SK-N-SH (cell line): ENCODE data around the gene BIRC7. TPM values are rescaled to one million over a fixed set of nuclear protein-coding genes. Genes with fewer than 3 reads are reported as not detected.

ENCODE experiments used
- CTCF ChIA-PET: fragments of 300-600, 350-600 bp; formaldehyde crosslinking; extraction: SDS; loops from one replicate; lab custom pipeline; 2021; lab: Yijun Ruan, JAX
- POLR2A ChIA-PET: fragments of 350-600 bp; sonication (Branson Sonifier 250); formaldehyde crosslinking; extraction: SDS; loops from one replicate; lab custom pipeline; 2020; ENCODE audit warnings: antibody characterized with exemption, inconsistent platforms; lab: Yijun Ruan, JAX
- DNase-seq: peaks from one replicate; pipeline ENCODE4 v3.0.0; 2012
- H2AFZ ChIP-seq: fragments of 200-600 bp; sonication (generic); 2 replicates; pipeline ENCODE4 v1.8.1; 2016; ENCODE audit warnings: antibody characterized with exemption, mild to moderate bottlenecking, low read depth
- H3F3A ChIP-seq: fragments of 200-600 bp; sonication (generic); replicated peaks from 2 replicates; pipeline ENCODE3; 2016; ENCODE audit warnings: antibody characterized with exemption, mild to moderate bottlenecking; ENCODE audit not compliant: insufficient read depth
- H3K27ac ChIP-seq, 2 experiments: fragments of 200-500 bp in 1 of 2; fragments of 200-600 bp in 1 of 2; sonication (Bioruptor generic) in 1 of 2; sonication (generic), shearing (Covaris generic) in 1 of 2; 2 replicates each; pipeline versions ENCODE4 v1.5.1 to v1.6.1; 2014 to 2016; ENCODE audit warnings: low read depth in 2 of 2, inconsistent platforms in 1 of 2, low read length in 1 of 2, mild to moderate bottlenecking in 1 of 2, mixed read lengths in 1 of 2
- H3K27me3 ChIP-seq: fragments of 200-600 bp; sonication (generic), shearing (Covaris generic); 2 replicates; pipeline ENCODE4 v1.6.1; 2016; ENCODE audit warnings: mixed run types; ENCODE audit not compliant: insufficient read depth
- H3K36me3 ChIP-seq, 2 experiments: fragments of 200-500 bp in 1 of 2; fragments of 200-600 bp in 1 of 2; sonication (Bioruptor generic) in 1 of 2; sonication (generic) in 1 of 2; replicated peaks in 1 of 2; 2 replicates each; pipeline versions ENCODE3 to v1.5.1; 2014 to 2016; ENCODE audit warnings: low read length in 1 of 2, mild to moderate bottlenecking in 1 of 2; ENCODE audit not compliant: insufficient read depth in 2 of 2, control insufficient read depth in 1 of 2
- H3K4me1 ChIP-seq, 2 experiments: fragments of 200-500 bp in 1 of 2; fragments of 200-600 bp in 1 of 2; sonication (Bioruptor generic) in 1 of 2; sonication (generic), shearing (Covaris generic) in 1 of 2; 2 replicates each; pipeline versions ENCODE4 v1.5.1 to v1.6.1; 2014 to 2016; ENCODE audit warnings: low read depth in 1 of 2, low read length in 1 of 2, mixed run types in 1 of 2; ENCODE audit not compliant: insufficient read depth in 2 of 2, control insufficient read depth in 1 of 2
- H3K4me2 ChIP-seq: fragments of 200-600 bp; sonication (generic), shearing (Covaris generic); 2 replicates; pipeline ENCODE4 v1.6.1; 2017; ENCODE audit warnings: mixed run types
- H3K4me3 ChIP-seq, 2 experiments: fragments of 200-500 bp in 1 of 2; fragments of 200-600 bp in 1 of 2; sonication (Bioruptor generic) in 1 of 2; sonication (generic), shearing (Covaris generic) in 1 of 2; 2 replicates each; pipeline versions ENCODE4 v1.5.1 to v1.8.1; 2014 to 2016; ENCODE audit warnings: low read depth in 2 of 2, inconsistent platforms in 1 of 2, low read length in 1 of 2, mild to moderate bottlenecking in 1 of 2, mixed read lengths in 1 of 2, moderate library complexity in 1 of 2
- H3K79me2 ChIP-seq: fragments of 200-600 bp; sonication (generic); 2 replicates; pipeline ENCODE4 v1.8.1; 2017; ENCODE audit warnings: mild to moderate bottlenecking; ENCODE audit not compliant: insufficient read depth
- H3K9ac ChIP-seq: fragments of 200-600 bp; sonication (generic); 2 replicates; pipeline ENCODE4 v1.6.1; 2017; ENCODE audit warnings: mixed run types
- H3K9me2 ChIP-seq: fragments of 200-600 bp; sonication (generic); 2 replicates; pipeline ENCODE4 v1.6.1; 2017; ENCODE audit warnings: mixed run types
- H3K9me3 ChIP-seq: fragments of 200-600 bp; sonication (generic); 2 replicates; pipeline ENCODE4 v1.6.1; 2017; ENCODE audit warnings: mixed run types, mild to moderate bottlenecking, moderate library complexity
- H4K20me1 ChIP-seq: fragments of 200-600 bp; sonication (generic); 2 replicates; pipeline ENCODE4 v1.6.1; 2017; ENCODE audit warnings: mild to moderate bottlenecking, mixed run types; ENCODE audit not compliant: insufficient read depth
- CTCF ChIP-seq: fragments of 200-600 bp; sonication (generic); IDR thresholded peaks from 2 replicates; pipeline ENCODE4 v1.6.1; 2017; ENCODE audit warnings: antibody characterized with exemption, mild to moderate bottlenecking, moderate library complexity
- ELF1 ChIP-seq: IDR thresholded peaks from 2 replicates; pipeline ENCODE4 v1.4.0; 2012
- EP300 ChIP-seq, 2 experiments: IDR thresholded peaks; 2 replicates each; pipeline versions ENCODE4 v1.4.0 to v1.6.1; 2012; ENCODE audit warnings: borderline replicate concordance in 1 of 2, low read depth in 1 of 2, low read length in 1 of 2
- EZH2phosphoT487 ChIP-seq: fragments of 200-600 bp; sonication (generic); IDR thresholded peaks from 2 replicates; pipeline ENCODE4 v1.6.1; 2017; ENCODE audit warnings: low read depth, mixed run types, mild to moderate bottlenecking, antibody characterized with exemption, moderate library complexity, borderline replicate concordance
- FOSL2 ChIP-seq: IDR thresholded peaks from 2 replicates; pipeline ENCODE4 v1.4.0; 2012; ENCODE audit warnings: low read depth, mild to moderate bottlenecking, moderate library complexity, borderline replicate concordance
- FOXJ3 ChIP-seq: sonication (generic); formaldehyde crosslinking; IDR thresholded peaks from 2 replicates; pipeline ENCODE4 v1.5.1; 2020; ENCODE audit warnings: mild to moderate bottlenecking, missing genetic modification reagents
- FOXM1 ChIP-seq: IDR thresholded peaks from 2 replicates; pipeline ENCODE4 v1.4.0; 2012; ENCODE audit warnings: low read depth, mild to moderate bottlenecking
- IRF3 ChIP-seq: fragments of 150-350 bp; IDR thresholded peaks from 2 replicates; pipeline ENCODE4 v1.6.1; 2016; ENCODE audit warnings: mild to moderate bottlenecking, low read depth, low read length
- MXI1 ChIP-seq: IDR thresholded peaks from 2 replicates; pipeline ENCODE4 v1.6.1; 2012; ENCODE audit warnings: mild to moderate bottlenecking, low read depth, low read length, improper control_type of control experiment
- NFIC ChIP-seq: IDR thresholded peaks from 2 replicates; pipeline ENCODE4 v1.4.0; 2012; ENCODE audit warnings: borderline replicate concordance
- PBX3 ChIP-seq: IDR thresholded peaks from 2 replicates; pipeline ENCODE4; 2012
- POLR2AphosphoS5 ChIP-seq: IDR thresholded peaks from 2 replicates; pipeline ENCODE4 v1.6.1; 2012; ENCODE audit warnings: low read depth, low read length
- RCOR1 ChIP-seq: fragments of 150-350 bp; IDR thresholded peaks from 2 replicates; pipeline ENCODE4 v1.6.1; 2017; ENCODE audit warnings: antibody characterized with exemption, low read length
- RXRA ChIP-seq: IDR thresholded peaks from 2 replicates; pipeline ENCODE4 v1.4.0; 2012; ENCODE audit warnings: low read depth, mild to moderate bottlenecking, borderline replicate concordance
- TCF12 ChIP-seq: IDR thresholded peaks from 2 replicates; pipeline ENCODE4 v1.4.0; 2012
- TEAD4 ChIP-seq: IDR thresholded peaks from 2 replicates; pipeline ENCODE4 v1.4.0; 2012; ENCODE audit warnings: mild to moderate bottlenecking, borderline replicate concordance; ENCODE audit not compliant: insufficient read depth
- YY1 ChIP-seq: IDR thresholded peaks from 2 replicates; pipeline ENCODE4 v1.4.0; 2012; ENCODE audit warnings: low read depth, mild to moderate bottlenecking
- ZBTB33 ChIP-seq: IDR thresholded peaks from 2 replicates; pipeline ENCODE4 v1.4.0; 2012; ENCODE audit warnings: low read depth, borderline replicate concordance
- WGBS: methylation state at CpG from one replicate; pipeline ENCODE4 v1.1.6; 2017; ENCODE audit warnings: low lambda C conversion rate; 5-methylcytosine and 5-hydroxymethylcytosine counted together
- polyA plus RNA-seq, 3 experiments: library from polyadenylated mRNA; depleted of rRNA; stranded (reverse); fragments of >200 nt; gene quantifications; 2 replicates each; pipeline ENCODE4 v1.2.3, GENCODE V29; 2012

BIRC7 gene
- polyA plus RNA-seq, 1 of the 3 experiments (the other 2 are of a cell fraction) = not detected

GRCh38 chr20:63188159-63188442, 47.6 kb upstream of the BIRC7 start:
- Histone ChIP-seq H3K9me3 (no peaks in the 10 kb centered on the region), H3F3A (peaks cover 7% of the 10 kb centered on the region), H3K4me1 (no peaks in the 10 kb centered on the region), H2AFZ (no peak overlapping the region), H3K27me3 (no peaks in the 10 kb centered on the region), H3K4me3 (no peak overlapping the region), H3K36me3 (no peaks in the 10 kb centered on the region), H4K20me1 (no peaks in the 10 kb centered on the region), H3K9ac (no peak overlapping the region), H3K79me2 (no peaks in the 10 kb centered on the region), H3K27ac (no peak overlapping the region), H3K9me2 (no peaks in the 10 kb centered on the region), H3K4me2 (no peak overlapping the region)
- POLR2A ChIA-PET = no interaction called here
- WGBS = 20% methylated on average over 3 of the region's 13 CpGs
- CTCF ChIA-PET = no interaction called here
- no peak for TF ChIP-seq YY1
- TF ChIP-seq RCOR1 = no peak
- no peak for TF ChIP-seq ELF1
- TF ChIP-seq FOXJ3 (CRISPR knock-in tag) = no peak
- no peak for TF ChIP-seq ZBTB33
- no peak for TF ChIP-seq FOXM1
- no peak for TF ChIP-seq EZH2phosphoT487
- TF ChIP-seq MXI1 = no peak
- TF ChIP-seq FOSL2 = no peak
- TF ChIP-seq IRF3 = no peak
- DNase-seq = no peak

- Histone ChIP-seq H3K4me1 (no peaks in the 10 kb centered on the region), H3K27ac (no peak overlapping the region), H4K20me1 (no peaks in the 10 kb centered on the region), H3K9ac (no peak overlapping the region), H3F3A (peaks cover 7% of the 10 kb centered on the region), H3K9me2 (no peaks in the 10 kb centered on the region), H3K79me2 (no peaks in the 10 kb centered on the region), H3K9me3 (no peaks in the 10 kb centered on the region), H3K4me3 (no peak overlapping the region), H2AFZ (no peak overlapping the region), H3K27me3 (no peaks in the 10 kb centered on the region), H3K4me2 (no peak overlapping the region), H3K36me3 (no peaks in the 10 kb centered on the region)
- ChIA-PET CTCF (no interaction called here), POLR2A (no interaction called here)
- no peak for DNase-seq
- WGBS = 23% methylated on average over 10 of the region's 15 CpGs
- no peak for TF ChIP-seq EP300 (IDR thresholded peaks at IDR 0.05; ENCODE audit: borderline replicate concordance in 1 of 2, low read depth in 1 of 2, low read length in 1 of 2)
- no peak for TF ChIP-seq NFIC
- TF ChIP-seq PBX3 = no peak
- TF ChIP-seq CTCF = no peak
- TF ChIP-seq TEAD4 = no peak
- no peak for TF ChIP-seq IRF3
- no peak for TF ChIP-seq POLR2AphosphoS5
- no peak for TF ChIP-seq RXRA
- no peak for TF ChIP-seq TCF12
Measured at GRCh38 chr20:63188641-63189321, 46.9 kb upstream of the BIRC7 start.
